Transverse colon (tissue), 4 donors: ENCODE results near the gene C1orf159. TPM values are rescaled to one million over a fixed set of nuclear protein-coding genes. Genes with fewer than 3 reads are reported as not detected.

Source experiments
- DNase-seq: peaks from one replicate; pipeline ENCODE4 v3.0.0-alpha.2; 2019
- H3K27ac ChIP-seq, 4 donors: fragments of 200-600 bp; sonication (generic); 2 replicates each; pipeline ENCODE4 v1.5.1; 2016 to 2018; ENCODE audit warnings: inconsistent platforms in 4 of 4
- H3K27me3 ChIP-seq: fragments of 200-600 bp; sonication (generic); 2 replicates; pipeline ENCODE4 v1.5.1; 2017; ENCODE audit warnings: inconsistent platforms
- H3K36me3 ChIP-seq, 4 donors: fragments of 200-600 bp; sonication (generic); 2 replicates each; pipeline ENCODE4 v1.5.1; 2017 to 2019; ENCODE audit warnings: inconsistent platforms in 4 of 4
- H3K4me1 ChIP-seq, 4 donors: fragments of 200-600 bp; sonication (generic); 2 replicates each; pipeline ENCODE4 v1.5.1; 2017 to 2020; ENCODE audit warnings: inconsistent platforms in 4 of 4
- H3K4me3 ChIP-seq, 4 donors: fragments of 200-600 bp; sonication (generic); 1 replicate in 1 of 4; 2 replicates in 3 of 4; pipeline versions ENCODE4 v1.5.1 to v1.6.1; 2017 to 2019; ENCODE audit warnings: inconsistent platforms in 4 of 4
- H3K9me3 ChIP-seq, 2 donors: fragments of 200-600 bp; sonication (generic); 2 replicates each; pipeline ENCODE4 v1.5.1; 2017 to 2019; ENCODE audit warnings: inconsistent platforms in 2 of 2
- CTCF ChIP-seq, 5 experiments: fragments of 200-600 bp in 3 of 5; fragments of 450-650 bp in 2 of 5; sonication (generic) in 3 of 5; IDR thresholded peaks; 1 replicate in 2 of 5; 2 replicates in 3 of 5; pipeline ENCODE4 v1.5.1; 2016 to 2017; ENCODE audit warnings: antibody characterized with exemption in 5 of 5, inconsistent platforms in 3 of 5, mild to moderate bottlenecking in 2 of 5, moderate library complexity in 1 of 5
- EP300 ChIP-seq: sonication (generic); formaldehyde crosslinking; IDR thresholded peaks from one replicate; pipeline ENCODE4 v1.6.1; 2017; ENCODE audit warnings: antibody characterized with exemption, low read depth
- POLR2A ChIP-seq: fragments of 450-650 bp; IDR thresholded peaks from one replicate; pipeline ENCODE4 v1.6.1; 2016; ENCODE audit warnings: antibody characterized with exemption, mild to moderate bottlenecking, moderate library complexity
- POLR2AphosphoS5 ChIP-seq, 3 donors: sonication (generic); formaldehyde crosslinking; IDR thresholded peaks; one replicate each; pipeline ENCODE4 v1.6.1; 2016; ENCODE audit warnings: antibody characterized with exemption in 3 of 3
- WGBS, 2 donors: methylation state at CpG; one replicate each; pipeline ENCODE4 v1.1.5; 2018; ENCODE audit warnings: low coverage in 1 of 2; 5-methylcytosine and 5-hydroxymethylcytosine counted together
- in situ Hi-C, 4 donors: fragments of 200-750 bp; cut with MboI; loops; one replicate each; pipeline versions ENCODE4 v1.15.0 to v1.15.1; 2017; ENCODE audit warnings: low sequenced_read_pairs in 3 of 4, low pct_ligation_motif_present in 1 of 4, low pct_unique_long_range_greater_than_20kb in 1 of 4
- intact Hi-C: fragments of 100-400 bp; cut with DNase I; formaldehyde crosslinking; loops from one replicate; pipeline ENCODE4 v1.15.1; 2023; ENCODE audit warnings: low total_unique reads
- total RNA-seq, 4 donors: library from RNA; depleted of rRNA; stranded (reverse); fragments of >200 nt; gene quantifications; one replicate each; pipeline ENCODE4 v1.1.0, GENCODE V29; 2016

C1orf159 gene
- total RNA-seq, 4 donors from 2014 or later = 23.6 to 108 (median 47.3) TPM

GRCh38 chr1:1120096-1120495 is 4.2 kb upstream of the C1orf159 start:
- intact Hi-C loops (no loop called here), in situ Hi-C loops (loop anchor here in 1 of 4 donors (25.0 kb wide), 1 partner anchor 142 kb away; the partner anchor contains the start of gene UBE2J2)
- DNase-seq = peak; percentile 7
- H3K36me3 ChIP-seq = no peaks in the 10 kb centered on the region
- 68 to 84% methylated on average over 3 to 16 of the region's 16 CpGs for WGBS, 2 donors
- H3K4me1 ChIP-seq = peaks cover 12 to 42% (median 31%) of the 10 kb centered on the region in 4 donors
- no peak for TF ChIP-seq EP300
- no peak for TF ChIP-seq POLR2AphosphoS5 (IDR thresholded peaks at IDR 0.05)
- TF ChIP-seq CTCF (IDR thresholded peaks at IDR 0.05) = no peak
- no peak for TF ChIP-seq POLR2A
- H3K27ac ChIP-seq = no peak overlapping the region
- peaks cover 15% of the 10 kb centered on the region for H3K27me3 ChIP-seq
- no peak overlapping the region for H3K4me3 ChIP-seq
- H3K9me3 ChIP-seq = no peaks in the 10 kb centered on the region

GRCh38 chr1:1119272-1119890 is 3.5 kb upstream of the C1orf159 start:
- intact Hi-C loops = no loop called here
- Histone ChIP-seq H3K27ac (no peak overlapping the region), H3K4me3 (no peak overlapping the region), H3K9me3 (no peaks in the 10 kb centered on the region), H3K36me3 (no peaks in the 10 kb centered on the region), H3K27me3 (peaks cover 15% of the 10 kb centered on the region), H3K4me1 (peaks cover 14 to 44% (median 35%) of the 10 kb centered on the region in 4 donors)
- no peak for TF ChIP-seq POLR2A
- no peak for TF ChIP-seq EP300
- TF ChIP-seq CTCF (IDR thresholded peaks at IDR 0.05) = no peak
- TF ChIP-seq POLR2AphosphoS5 (IDR thresholded peaks at IDR 0.05) = no peak
- WGBS, 2 donors = 79 to 89% methylated on average over 10 to 20 of the region's 20 CpGs
- in situ Hi-C loops = loop anchor here in 3 of 4 donors (5.0 to 25.0 kb wide), 5 partner anchors 68 to 155 kb away; partner anchors contain the start of gene UBE2J2 (in 2 of the 3)
- peak; percentile 7 for DNase-seq

GRCh38 chr1:1118876-1119220 is 3.0 kb upstream of the C1orf159 start:
- H3K36me3 ChIP-seq = no peaks in the 10 kb centered on the region
- 82% methylated on average over 11 of the region's 11 CpGs; no CpG with 5 or more reads in 1 of the 2 donors for WGBS, 2 donors
- DNase-seq = peak; percentile 7
- TF ChIP-seq POLR2AphosphoS5 (IDR thresholded peaks at IDR 0.05) (no peak), POLR2A (no peak), EP300 (no peak), CTCF (IDR thresholded peaks at IDR 0.05) (no peak)
- H3K27ac ChIP-seq = no peak overlapping the region
- H3K27me3 ChIP-seq = peaks cover 15% of the 10 kb centered on the region
- intact Hi-C loops (no loop called here), in situ Hi-C loops (loop anchor here in 3 of 4 donors (5.0 to 25.0 kb wide), 5 partner anchors 68 to 156 kb away; partner anchors contain the start of gene UBE2J2 (in 2 of the 3))
- no peaks in the 10 kb centered on the region for H3K9me3 ChIP-seq
- H3K4me1 ChIP-seq = peaks cover 14 to 39% (median 32%) of the 10 kb centered on the region in 4 donors
- no peak overlapping the region for H3K4me3 ChIP-seq

- no peak for TF ChIP-seq CTCF (IDR thresholded peaks at IDR 0.05)
- no peak for TF ChIP-seq POLR2A
- no peak for TF ChIP-seq EP300
- no peak for TF ChIP-seq POLR2AphosphoS5 (IDR thresholded peaks at IDR 0.05)
- in situ Hi-C loops (loop anchor here in 3 of 4 donors (5.0 to 25.0 kb wide), 5 partner anchors 69 to 157 kb away; partner anchors contain the start of gene UBE2J2 (in 2 of the 3)), intact Hi-C loops (no loop called here)
- Histone ChIP-seq H3K4me3 (no peak overlapping the region), H3K36me3 (no peaks in the 10 kb centered on the region), H3K9me3 (no peaks in the 10 kb centered on the region), H3K27me3 (peaks cover 15% of the 10 kb centered on the region), H3K27ac (no peak overlapping the region), H3K4me1 (peaks cover 10 to 35% (median 28%) of the 10 kb centered on the region in 4 donors)
- WGBS, 2 donors = 79% methylated on average over 31 of the region's 33 CpGs; no CpG with 5 or more reads in 1 of the 2 donors
- peak; percentile 10 for DNase-seq
Measured at GRCh38 chr1:1118011-1118875, 2.4 kb upstream of the C1orf159 start.
